OCI-LY7 (cell line): Measurements from ENCODE around the gene ZBP1.

Experiments
- CTCF ChIP-seq: fragments of 200-600 bp; sonication (generic); conservative IDR thresholded peaks from 2 replicates; pipeline ENCODE4 v1.5.1; 2014; ENCODE audit warnings: mild to moderate bottlenecking, antibody characterized with exemption, low read length, moderate library complexity, mixed read lengths
- EZH2phosphoT487 ChIP-seq: fragments of 200-600 bp; sonication (generic); IDR thresholded peaks from 2 replicates; pipeline ENCODE4 v1.6.1; 2018; ENCODE audit warnings: low read depth, borderline replicate concordance, mild to moderate bottlenecking, mixed run types, antibody characterized with exemption, low read length, moderate library complexity, mixed read lengths

DNA sequence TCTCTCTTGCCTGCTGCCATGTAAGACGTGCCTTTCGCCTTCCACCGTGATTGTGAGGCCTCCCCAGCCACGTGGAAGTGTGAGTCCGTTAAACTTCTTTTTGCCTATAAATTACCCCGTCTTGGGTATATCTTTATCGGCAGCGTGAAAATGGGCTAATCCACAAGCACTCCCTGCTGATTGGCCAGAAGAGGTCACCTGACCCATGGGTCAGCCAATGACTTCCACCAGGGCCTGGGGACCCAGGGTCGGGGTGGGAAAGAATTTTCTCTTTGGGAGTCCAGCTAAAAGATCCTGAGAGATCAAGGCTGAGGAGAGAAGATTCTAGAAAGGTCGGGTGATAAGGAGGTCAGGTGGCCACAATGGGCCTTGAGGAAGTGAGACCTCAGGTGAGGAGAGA, 17.1 kb downstream of the ZBP1 start:
- TF ChIP-seq CTCF = no peak
- TF ChIP-seq EZH2phosphoT487 = no peak
